ENCODE measurements around the gene COL20A1.

COL20A1 gene

GRCh38 chr20:63350196-63350595 is 57.2 kb downstream of the COL20A1 start:
- no peak for DNase-seq (ENCODE audit: low spot score)

- no peak for DNase-seq (ENCODE audit: low spot score)
Measured at GRCh38 chr20:63350597-63351325, 57.8 kb downstream of the COL20A1 start.

GRCh38 chr20:63351326-63351700 is 58.3 kb downstream of the COL20A1 start:
- DNase-seq (ENCODE audit: low spot score): no peak

GRCh38 chr20:63351811-63352591 is 59.0 kb downstream of the COL20A1 start:
- DNase-seq (ENCODE audit: low spot score): no peak

- DNase-seq (ENCODE audit: low spot score): no peak
Measured at GRCh38 chr20:63352811-63353221, 59.8 kb downstream of the COL20A1 start.

- no peak for DNase-seq (ENCODE audit: low spot score)
Measured at GRCh38 chr20:63354636-63355350, 61.8 kb downstream of the COL20A1 start.

- DNase-seq (ENCODE audit: low spot score): no peak
Measured at GRCh38 chr20:63355781-63356295, 62.9 kb downstream of the COL20A1 start.

GRCh38 chr20:63356511-63356910 is 63.5 kb downstream of the COL20A1 start:
- no peak for DNase-seq (ENCODE audit: low spot score)

GRCh38 chr20:63356931-63357879 is 64.2 kb downstream of the COL20A1 start:
- no peak for DNase-seq (ENCODE audit: low spot score)

- DNase-seq (ENCODE audit: low spot score): no peak
Measured at GRCh38 chr20:63357921-63358905, 65.2 kb downstream of the COL20A1 start.

GRCh38 chr20:63359164-63359934 is 66.4 kb downstream of the COL20A1 start:
- no peak for DNase-seq (ENCODE audit: low spot score)

- no peak for DNase-seq (ENCODE audit: low spot score)
Measured at GRCh38 chr20:63359937-63360849, 67.2 kb downstream of the COL20A1 start.

GRCh38 chr20:63360850-63361518 is 68.0 kb downstream of the COL20A1 start, which contains the start of gene CHRNA4:
CHRNA4 (minus strand) TSS chr20:63361349; CDS start chr20:63361165, 184 bp downstream.
- no peak for DNase-seq (ENCODE audit: low spot score)

GRCh38 chr20:63361519-63362435 is 68.8 kb downstream of the COL20A1 start:
- DNase-seq (ENCODE audit: low spot score): no peak

- DNase-seq (ENCODE audit: low spot score): no peak
Measured at GRCh38 chr20:63362436-63363009, 69.5 kb downstream of the COL20A1 start.
